HFF-Myc (cell line): ENCODE data around the gene DNAH17.

Source experiments
- DNase-seq: peaks from one replicate; pipeline ENCODE4 v3.0.0-alpha.2; 2011; ENCODE audit warnings: low read depth; ENCODE audit errors: extremely low read depth
- H3K4me3 ChIP-seq: replicated peaks from 2 replicates; pipeline ENCODE4 v1.5.1; 2011; ENCODE audit warnings: low read depth, mild to moderate bottlenecking, control low read depth, low read length
- CTCF ChIP-seq: IDR thresholded peaks from 2 replicates; pipeline ENCODE4 v1.5.1; 2012; ENCODE audit warnings: mild to moderate bottlenecking, low read depth, low read length, control low read depth; ENCODE audit errors: missing control alignments

Gene DNAH17

DNA sequence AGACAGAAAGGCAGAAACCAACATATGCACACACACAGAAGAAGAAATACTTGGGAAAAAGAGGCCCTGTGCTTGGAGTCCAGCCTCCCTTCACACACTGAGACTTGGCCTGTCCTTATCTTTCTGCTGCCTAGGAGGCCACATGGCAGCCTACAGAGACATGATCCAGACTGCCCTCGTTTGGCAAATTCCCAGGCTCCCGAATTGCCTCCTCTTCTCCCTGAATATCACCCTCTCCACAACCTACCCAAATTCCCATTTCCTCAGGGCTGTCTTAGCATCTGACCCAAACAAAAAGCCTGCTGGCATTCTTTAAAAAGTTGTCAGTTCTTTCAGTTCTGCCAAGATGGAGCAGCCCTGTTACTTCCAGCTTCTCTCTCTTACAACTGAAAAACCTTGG, 59.8 kb downstream of the DNAH17 start:
- no peak overlapping the region for H3K4me3 ChIP-seq
- DNase-seq, result no peak
- no peak for TF ChIP-seq CTCF

DNA sequence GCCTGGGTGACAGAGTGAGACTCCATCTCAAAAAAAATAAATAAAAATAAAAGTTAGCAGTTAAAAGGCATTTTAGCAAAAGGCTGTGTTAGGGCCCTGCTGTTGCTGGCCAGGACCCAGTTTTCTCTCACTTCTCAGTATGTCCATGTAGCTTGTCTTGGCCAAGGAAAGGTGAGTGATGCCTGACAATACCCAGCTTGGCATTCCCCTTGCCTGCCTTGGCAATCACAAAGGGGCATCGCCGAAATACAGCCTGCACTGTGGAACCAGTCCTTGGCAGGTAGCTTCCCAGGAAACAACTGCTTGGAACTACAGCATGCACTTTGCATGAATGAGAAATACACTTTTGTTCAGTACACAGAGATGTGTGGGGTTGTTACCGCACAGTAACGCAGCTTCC, 61.7 kb downstream of the DNAH17 start:
- DNase-seq, result no peak
- TF ChIP-seq CTCF, result no peak
- no peak overlapping the region for H3K4me3 ChIP-seq

- no peak for DNase-seq
- TF ChIP-seq CTCF, result no peak
- H3K4me3 ChIP-seq, result no peak overlapping the region
These were observed 62.7 kb downstream of the DNAH17 start for GRCh38 chr17:78514521-78514920.

DNA sequence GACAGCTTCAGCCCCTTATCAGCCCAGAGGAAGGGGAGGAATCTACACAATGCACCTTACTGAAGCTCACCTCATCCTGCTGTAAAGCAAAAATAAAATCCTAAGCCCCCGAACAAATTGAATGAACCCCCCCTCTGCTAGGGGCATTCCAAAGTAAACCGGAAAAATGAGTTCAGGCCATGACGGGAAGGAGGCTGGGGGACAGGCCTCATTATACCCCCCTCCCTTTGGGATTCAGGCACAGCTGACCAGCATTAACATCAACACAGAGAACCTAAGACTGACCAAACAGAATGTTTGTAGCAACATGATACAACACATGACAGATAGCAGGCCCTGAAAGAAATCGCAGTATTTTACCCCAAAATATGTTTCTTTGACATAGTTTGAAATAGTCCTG, 64.2 kb downstream of the DNAH17 start:
- TF ChIP-seq CTCF, result no peak
- no peak for DNase-seq
- H3K4me3 ChIP-seq, result no peak overlapping the region

GRCh38 chr17:78510141-78511075, 66.8 kb downstream of the DNAH17 start:
- DNase-seq, result no peak
- H3K4me3 ChIP-seq, result no peak overlapping the region
- no peak for TF ChIP-seq CTCF

GRCh38 chr17:78507526-78507925, 69.7 kb downstream of the DNAH17 start:
- DNase-seq, result no peak
- H3K4me3 ChIP-seq, result no peak overlapping the region
- no peak for TF ChIP-seq CTCF
